Measurements from ENCODE around the gene ITGA11.

Gene ITGA11

GRCh38 chr15:68445351-68445750 is 13.4 kb upstream of the ITGA11 start:
- DNase-seq = no peak

- no peak for DNase-seq
Measured at GRCh38 chr15:68444336-68444735, 12.4 kb upstream of the ITGA11 start.

- no peak for DNase-seq
Measured at GRCh38 chr15:68442903-68443302, 10.9 kb upstream of the ITGA11 start.

- DNase-seq = peak; percentile 78
Measured at GRCh38 chr15:68442041-68442440, 10.1 kb upstream of the ITGA11 start.

GRCh38 chr15:68441045-68441743 is 9.2 kb upstream of the ITGA11 start:
- DNase-seq = peak; percentile 44

- DNase-seq = no peak
Measured at GRCh38 chr15:68440136-68440535, 8.2 kb upstream of the ITGA11 start.

- no peak for DNase-seq
Measured at GRCh38 chr15:68439506-68439905, 7.5 kb upstream of the ITGA11 start.

GRCh38 chr15:68436680-68437079 is 4.7 kb upstream of the ITGA11 start:
- no peak for DNase-seq

GRCh38 chr15:68435966-68436365 is 4.0 kb upstream of the ITGA11 start:
- no peak for DNase-seq

GRCh38 chr15:68434021-68434420 is 2.1 kb upstream of the ITGA11 start:
- no peak for DNase-seq

GRCh38 chr15:68433551-68433950 is 1.6 kb upstream of the ITGA11 start:
- no peak for DNase-seq

GRCh38 chr15:68432441-68433064 is 590 bp upstream of the ITGA11 start:
- no peak for DNase-seq

GRCh38 chr15:68431037-68431791 is 749 bp downstream of the ITGA11 start:
- DNase-seq = no peak

- DNase-seq = no peak
Measured at GRCh38 chr15:68430471-68431036, 1.4 kb downstream of the ITGA11 start.

- peak; percentile 91 for DNase-seq
Measured at GRCh38 chr15:68429691-68430470, 2.1 kb downstream of the ITGA11 start.

- DNase-seq = no peak
Measured at GRCh38 chr15:68428431-68428940, 3.5 kb downstream of the ITGA11 start.

- peak; percentile 61 for DNase-seq
Measured at GRCh38 chr15:68427963-68428362, 4.0 kb downstream of the ITGA11 start.

GRCh38 chr15:68427366-68427765 is 4.6 kb downstream of the ITGA11 start:
- DNase-seq = no peak

- DNase-seq = no peak
Measured at GRCh38 chr15:68426116-68426515, 5.8 kb downstream of the ITGA11 start.

- peak; percentile 85 for DNase-seq
Measured at GRCh38 chr15:68425428-68426060, 6.4 kb downstream of the ITGA11 start.

- peak; percentile 61 for DNase-seq
Measured at GRCh38 chr15:68424754-68425390, 7.1 kb downstream of the ITGA11 start.

Data from fibroblast of skin of scalp (primary cell).